GM12878 (cell line): Measurements from ENCODE around the gene CADPS. TPM values are rescaled to one million over a fixed set of nuclear protein-coding genes. Genes with fewer than 3 reads are reported as not detected.

Source experiments
- ATAC-seq: fragments of 200-7000 bp; cut with Tn5 transposase; 3 replicates; pipeline ENCODE4 v1.9.1; 2020; ENCODE audit warnings: mild to moderate bottlenecking, moderate library complexity
- BruUV-seq: library from RNA; stranded (reverse); fragments of 400-500 nt; replicated peaks from 2 replicates; lab custom pipeline; 2021; lab: Mats Ljungman, UMichigan
- CTCF ChIA-PET: fragments of 300-600 bp; sonication (Branson Sonifier 250); formaldehyde crosslinking; extraction: SDS; loops from one replicate; lab custom pipeline; 2021; ENCODE audit warnings: inconsistent platforms; lab: Yijun Ruan, JAX
- POLR2A ChIA-PET: fragments of 350-600 bp; formaldehyde crosslinking; extraction: SDS; loops from one replicate; lab custom pipeline; 2021; ENCODE audit warnings: inconsistent platforms; lab: Charles Lee
- RAD21 ChIA-PET: fragments of 300-600 bp; sonication (Branson Sonifier 250); formaldehyde crosslinking; loops from one replicate; lab custom pipeline; 2023; ENCODE audit warnings: antibody characterized with exemption; ENCODE audit not compliant: unreplicated experiment; lab: Charles Lee
- SMC1A ChIA-PET: fragments of 300-600 bp; sonication (Branson Sonifier 250); formaldehyde crosslinking; loops from one replicate; lab custom pipeline; 2023; ENCODE audit not compliant: unreplicated experiment, uncharacterized antibody; lab: Charles Lee
- DNase-seq: peaks from one replicate; pipeline ENCODE4 v3.0.0-alpha.2; 2011; ENCODE audit warnings: low read depth, low spot score
- FAIRE-seq: peaks from 3 replicates; lab custom pipeline; 2011; peaks lifted over from hg19 to GRCh38; lab: Jason Lieb, UNC
- H2AFZ ChIP-seq: 2 replicates; pipeline ENCODE4 v1.6.0; 2011; ENCODE audit warnings: low read depth, low read length, control low read depth; ENCODE audit not compliant: control insufficient read depth
- H3K27ac ChIP-seq: 2 replicates; pipeline ENCODE4 v1.5.1; 2011; ENCODE audit warnings: control low read depth; ENCODE audit not compliant: control insufficient read depth, insufficient read depth
- H3K27me3 ChIP-seq, 2 experiments: replicated peaks in 1 of 2; 2 replicates each; pipeline versions ENCODE4 v1.6.0 to v1.6.1; 2011; ENCODE audit warnings: low read length in 1 of 2; ENCODE audit not compliant: control insufficient read depth in 2 of 2, insufficient read depth in 2 of 2
- H3K36me3 ChIP-seq, 2 experiments: 2 replicates each; pipeline ENCODE4 v1.5.1; 2011; ENCODE audit warnings: low read length in 1 of 2; ENCODE audit not compliant: control insufficient read depth in 2 of 2, insufficient read depth in 2 of 2
- H3K4me1 ChIP-seq: 2 replicates; pipeline ENCODE4 v1.6.1; 2011; ENCODE audit warnings: mild to moderate bottlenecking, low read length, moderate library complexity, mixed read lengths; ENCODE audit not compliant: control insufficient read depth, insufficient read depth
- H3K4me2 ChIP-seq: 2 replicates; pipeline ENCODE4 v1.6.0; 2011; ENCODE audit warnings: control low read depth; ENCODE audit not compliant: control insufficient read depth, insufficient read depth
- H3K4me3 ChIP-seq: fragments of 200-600 bp; sonication (generic); 2 replicates; pipeline ENCODE4 v1.5.1; 2016
- H3K79me2 ChIP-seq: 2 replicates; pipeline ENCODE4 v1.6.0; 2011; ENCODE audit warnings: low read length; ENCODE audit not compliant: control insufficient read depth, insufficient read depth
- H3K9ac ChIP-seq: 2 replicates; pipeline ENCODE4 v1.8.0; 2011; ENCODE audit warnings: low read length, control low read depth, mixed read lengths; ENCODE audit not compliant: control insufficient read depth, insufficient read depth
- H3K9me3 ChIP-seq: replicated peaks from 3 replicates; pipeline ENCODE4 v1.5.1; 2011; ENCODE audit warnings: mild to moderate bottlenecking, low read length; ENCODE audit not compliant: control insufficient read depth, insufficient read depth
- H4K20me1 ChIP-seq: 2 replicates; pipeline ENCODE4 v1.6.0; 2011; ENCODE audit not compliant: control insufficient read depth, insufficient read depth
- ATF3 ChIP-seq: IDR thresholded peaks from 2 replicates; pipeline ENCODE4 v1.6.1; 2011; ENCODE audit warnings: low read depth, mild to moderate bottlenecking, low read length, moderate library complexity, borderline replicate concordance; ENCODE audit errors: extremely low read depth
- BACH1 ChIP-seq: fragments of 450-650 bp; IDR thresholded peaks from 2 replicates; pipeline ENCODE4 v1.6.1; 2017; ENCODE audit warnings: mild to moderate bottlenecking, borderline replicate concordance
- CBFB ChIP-seq: IDR thresholded peaks from 2 replicates; pipeline ENCODE4 v1.6.1; 2016; ENCODE audit warnings: antibody characterized with exemption, low read depth
- ESRRA ChIP-seq: IDR thresholded peaks from 2 replicates; pipeline ENCODE4 v1.6.1; 2012; ENCODE audit warnings: mild to moderate bottlenecking, low read length, improper control_type of control experiment
- GATAD2B ChIP-seq: fragments of 450-650 bp; conservative IDR thresholded peaks from 2 replicates; pipeline ENCODE4 v1.6.1; 2017; ENCODE audit warnings: low read depth, mild to moderate bottlenecking, moderate library complexity
- HSF1 ChIP-seq: fragments of 150-350 bp; IDR thresholded peaks from 2 replicates; pipeline ENCODE4 v1.6.1; 2014; ENCODE audit warnings: mild to moderate bottlenecking, low read depth, low read length
- MEF2B ChIP-seq: fragments of 450-650 bp; IDR thresholded peaks from 2 replicates; pipeline ENCODE4 v1.6.1; 2018; ENCODE audit warnings: mild to moderate bottlenecking, moderate library complexity; ENCODE audit not compliant: partially characterized antibody, poor library complexity, severe bottlenecking
- MTA2 ChIP-seq: fragments of 450-650 bp; IDR thresholded peaks from 2 replicates; pipeline ENCODE4 v1.6.1; 2016; ENCODE audit warnings: low read depth, mild to moderate bottlenecking, moderate library complexity
- NFYB ChIP-seq: IDR thresholded peaks from 2 replicates; pipeline ENCODE4 v1.6.1; 2011; ENCODE audit warnings: low read depth, mild to moderate bottlenecking, low read length, improper control_type of control experiment, moderate library complexity; ENCODE audit not compliant: insufficient read depth
- PML ChIP-seq: IDR thresholded peaks from 2 replicates; pipeline ENCODE4 v1.6.1; 2012; ENCODE audit warnings: low read length, inconsistent platforms
- TARDBP ChIP-seq: IDR thresholded peaks from 2 replicates; pipeline ENCODE4 v1.6.1; 2016; ENCODE audit warnings: borderline replicate concordance
- USF1 ChIP-seq: IDR thresholded peaks from 2 replicates; pipeline ENCODE4 v1.6.1; 2011; ENCODE audit warnings: borderline replicate concordance, low read depth, mild to moderate bottlenecking, moderate library complexity, mixed read lengths, low read length; ENCODE audit not compliant: insufficient read depth; ENCODE audit errors: extremely low read length
- ZNF274 ChIP-seq: IDR thresholded peaks from one replicate; pipeline ENCODE4 v1.8.0; 2011; ENCODE audit not compliant: insufficient read length, insufficient read depth
- ZNF622 ChIP-seq: fragments of 450-650 bp; IDR thresholded peaks from 2 replicates; pipeline ENCODE4 v1.6.1; 2017; ENCODE audit warnings: mild to moderate bottlenecking, inconsistent platforms
- WGBS: methylation state at CpG from one replicate; pipeline ENCODE4 v1.1.6; 2016; ENCODE audit warnings: low lambda C conversion rate; ENCODE audit not compliant: insufficient replicate concordance, insufficient coverage; ENCODE audit errors: missing lambda C conversion rate; 5-methylcytosine and 5-hydroxymethylcytosine counted together
- in situ Hi-C: fragments of 300-500 bp; cut with MboI; formaldehyde crosslinking; loops from 9 replicates; pipeline ENCODE4 v1.14.3; 2018; ENCODE audit warnings: mixed read lengths
- intact Hi-C: fragments of 100-400 bp; cut with micrococcal nuclease; formaldehyde crosslinking; loops from one replicate; pipeline ENCODE4 v1.14.2; 2022; ENCODE audit not compliant: unreplicated experiment
- polyA plus RNA-seq, 11 experiments: library from polyadenylated mRNA; depleted of rRNA in 4 of 11; unstranded in 6 of 11; stranded (reverse) in 5 of 11; fragments of >200 nt; fragmentation: Nextera tagmentation in 4 of 11; fragmentation: Illumina TruSeq in 1 of 11; extraction: Ambion mirVana in 4 of 11; extraction: Trizol in 1 of 11; gene quantifications; 1 replicate in 1 of 11; 2 replicates in 10 of 11; pipeline versions ENCODE4 v1.2.1 to v1.2.3, GENCODE V29; 2011 to 2016; ENCODE audit warnings: inconsistent platforms in 2 of 11, missing spikeins in 2 of 11, low read depth in 1 of 11
- total RNA-seq, 4 experiments: library from RNA; depleted of rRNA in 3 of 4; stranded (reverse); fragments of >200 nt in 3 of 4; fragmentation: Illumina TruSeq in 1 of 4; extraction: Trizol in 1 of 4; gene quantifications; 2 replicates each; pipeline versions ENCODE4 v1.2.1 to v1.2.3, GENCODE V29; 2013 to 2021

CADPS gene
- total and polyA plus RNA-seq, 10 of the 15 experiments (the other 5 are each of a cell fraction or from before 2014, with no cell fraction given), result 0.20 TPM; not detected in 9

- no TSS peak for BruUV-seq
- Histone ChIP-seq H3K4me2 (no peak overlapping the region), H3K4me1 (no peaks in the 10 kb centered on the region), H3K27me3 (no peaks in the 10 kb centered on the region), H3K9ac (no peak overlapping the region), H2AFZ (no peak overlapping the region), H3K27ac (no peak overlapping the region), H3K79me2 (no peaks in the 10 kb centered on the region), H3K9me3 (no peaks in the 10 kb centered on the region), H3K36me3 (no peaks in the 10 kb centered on the region), H4K20me1 (no peaks in the 10 kb centered on the region), H3K4me3 (no peak overlapping the region)
- SMC1A ChIA-PET, result no interaction called here
- RAD21 ChIA-PET, result no interaction called here
- ATAC-seq, result no peak
- TF ChIP-seq PML, result no peak
- TF ChIP-seq TARDBP, result no peak
- no peak for TF ChIP-seq MEF2B
- TF ChIP-seq ATF3, result no peak
- no peak for TF ChIP-seq CBFB
- TF ChIP-seq BACH1, result no peak
- TF ChIP-seq NFYB, result no peak
- TF ChIP-seq MTA2, result no peak
- TF ChIP-seq USF1, result no peak
- no peak for TF ChIP-seq ESRRA
- no peak for TF ChIP-seq GATAD2B
- TF ChIP-seq ZNF274, result no peak
- no peak for TF ChIP-seq ZNF622
- TF ChIP-seq HSF1, result no peak
- POLR2A ChIA-PET, result no interaction called here
- in situ Hi-C loops, result no loop called here
- FAIRE-seq, result no peak
- 17% methylated on average over 3 of the region's 3 CpGs for WGBS
- CTCF ChIA-PET, result no interaction called here
- DNase-seq, result no peak
- intact Hi-C loops, result no loop called here
These were observed 196.4 kb downstream of the CADPS start for GRCh38 chr3:62678841-62679240.
